HG03139 (cell line): ENCODE results near the gene KRT2.

Experiments used
- ATAC-seq: cut with Tn5 transposase; IDR thresholded peaks from one replicate; pipeline ENCODE4 v1.9.1; 2021; ENCODE audit not compliant: unreplicated experiment

Gene KRT2

GRCh38 chr12:52618216-52618615 lies 33.8 kb downstream of the KRT2 start, which contains the start of gene KRT73:
TSS of gene KRT73 (minus strand) at chr12:52618559. CDS start at chr12:52618524, 35 bp downstream.
- no peak for ATAC-seq

- no peak for ATAC-seq
Measured at GRCh38 chr12:52617403-52617785, 34.6 kb downstream of the KRT2 start.

GRCh38 chr12:52616680-52617402 lies 35.2 kb downstream of the KRT2 start:
- ATAC-seq = no peak

- no peak for ATAC-seq
Measured at GRCh38 chr12:52615912-52616311, 36.1 kb downstream of the KRT2 start.

- no peak for ATAC-seq
Measured at GRCh38 chr12:52615208-52615868, 36.7 kb downstream of the KRT2 start.

GRCh38 chr12:52614381-52615207 lies 37.4 kb downstream of the KRT2 start:
- no peak for ATAC-seq

GRCh38 chr12:52613384-52614030 lies 38.5 kb downstream of the KRT2 start:
- no peak for ATAC-seq

- no peak for ATAC-seq
Measured at GRCh38 chr12:52612431-52613383, 39.3 kb downstream of the KRT2 start.

- no peak for ATAC-seq
Measured at GRCh38 chr12:52611080-52611468, 40.9 kb downstream of the KRT2 start.

- ATAC-seq = no peak
Measured at GRCh38 chr12:52608826-52609630, 43.0 kb downstream of the KRT2 start.

GRCh38 chr12:52608161-52608560 lies 43.9 kb downstream of the KRT2 start:
- ATAC-seq = no peak

GRCh38 chr12:52607314-52607713 lies 44.7 kb downstream of the KRT2 start:
- ATAC-seq = no peak

GRCh38 chr12:52606581-52607218 lies 45.3 kb downstream of the KRT2 start:
- no peak for ATAC-seq

GRCh38 chr12:52606096-52606495 lies 45.9 kb downstream of the KRT2 start:
- ATAC-seq = no peak

GRCh38 chr12:52605542-52605941 lies 46.5 kb downstream of the KRT2 start:
- no peak for ATAC-seq

GRCh38 chr12:52604859-52605258 lies 47.2 kb downstream of the KRT2 start:
- no peak for ATAC-seq

- ATAC-seq = no peak
Measured at GRCh38 chr12:52603314-52603713, 48.7 kb downstream of the KRT2 start.

GRCh38 chr12:52602552-52602951 lies 49.5 kb downstream of the KRT2 start:
- ATAC-seq = no peak

GRCh38 chr12:52601671-52602070 lies 50.3 kb downstream of the KRT2 start:
- no peak for ATAC-seq
